GM12873 (cell line): ENCODE data around the gene RAB10.

Experiments
- TF ChIP-seq, protein P1 (sequence below): IDR thresholded peaks from 2 replicates; pipeline ENCODE4 v1.5.1; 2012; ENCODE audit warnings: low read depth, mild to moderate bottlenecking, moderate library complexity, low read length, control low read depth; ENCODE audit not compliant: insufficient read depth; ENCODE audit errors: missing control alignments

RAB10 gene

DNA sequence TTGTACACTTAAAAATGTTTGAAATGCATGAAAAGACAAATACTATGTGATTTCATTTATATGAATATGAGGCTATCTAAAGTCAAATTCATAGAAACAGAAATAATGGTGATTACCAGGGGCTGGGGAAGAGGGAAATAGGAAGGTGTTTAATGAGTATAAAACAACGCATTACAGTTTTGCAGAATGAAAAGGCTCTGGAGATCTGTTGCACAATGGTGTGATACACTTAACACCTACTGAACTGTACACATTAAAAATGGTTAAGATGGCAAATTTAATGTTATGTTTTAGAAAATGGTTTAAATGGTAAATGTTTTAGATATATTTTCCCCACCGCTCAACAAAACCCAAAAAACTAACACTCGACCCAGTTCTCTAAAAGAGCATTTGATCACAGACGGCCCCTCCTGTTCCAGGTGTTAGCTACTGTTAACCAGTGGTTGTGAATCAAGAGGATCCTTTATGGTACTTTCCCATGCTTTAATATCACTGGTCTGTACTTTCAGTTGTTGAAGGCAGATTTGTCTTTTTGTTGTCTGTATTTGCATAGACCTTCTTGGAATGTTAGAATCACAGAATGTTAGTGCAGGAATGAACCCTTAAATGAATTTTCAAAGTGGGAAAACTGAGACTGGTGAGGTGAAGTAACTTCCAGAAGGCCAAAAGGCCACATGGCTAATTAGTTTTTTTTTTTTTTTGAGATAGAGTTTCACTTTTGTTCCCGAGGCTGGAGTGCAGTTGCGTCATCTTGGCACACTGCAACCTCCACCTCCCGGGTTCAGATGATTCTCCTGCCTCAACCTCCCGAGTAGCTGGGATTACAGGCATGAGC is 10.2 kb downstream of the RAB10 start:
- TF ChIP-seq, protein P1, sequence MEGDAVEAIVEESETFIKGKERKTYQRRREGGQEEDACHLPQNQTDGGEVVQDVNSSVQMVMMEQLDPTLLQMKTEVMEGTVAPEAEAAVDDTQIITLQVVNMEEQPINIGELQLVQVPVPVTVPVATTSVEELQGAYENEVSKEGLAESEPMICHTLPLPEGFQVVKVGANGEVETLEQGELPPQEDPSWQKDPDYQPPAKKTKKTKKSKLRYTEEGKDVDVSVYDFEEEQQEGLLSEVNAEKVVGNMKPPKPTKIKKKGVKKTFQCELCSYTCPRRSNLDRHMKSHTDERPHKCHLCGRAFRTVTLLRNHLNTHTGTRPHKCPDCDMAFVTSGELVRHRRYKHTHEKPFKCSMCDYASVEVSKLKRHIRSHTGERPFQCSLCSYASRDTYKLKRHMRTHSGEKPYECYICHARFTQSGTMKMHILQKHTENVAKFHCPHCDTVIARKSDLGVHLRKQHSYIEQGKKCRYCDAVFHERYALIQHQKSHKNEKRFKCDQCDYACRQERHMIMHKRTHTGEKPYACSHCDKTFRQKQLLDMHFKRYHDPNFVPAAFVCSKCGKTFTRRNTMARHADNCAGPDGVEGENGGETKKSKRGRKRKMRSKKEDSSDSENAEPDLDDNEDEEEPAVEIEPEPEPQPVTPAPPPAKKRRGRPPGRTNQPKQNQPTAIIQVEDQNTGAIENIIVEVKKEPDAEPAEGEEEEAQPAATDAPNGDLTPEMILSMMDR = no peak

DNA sequence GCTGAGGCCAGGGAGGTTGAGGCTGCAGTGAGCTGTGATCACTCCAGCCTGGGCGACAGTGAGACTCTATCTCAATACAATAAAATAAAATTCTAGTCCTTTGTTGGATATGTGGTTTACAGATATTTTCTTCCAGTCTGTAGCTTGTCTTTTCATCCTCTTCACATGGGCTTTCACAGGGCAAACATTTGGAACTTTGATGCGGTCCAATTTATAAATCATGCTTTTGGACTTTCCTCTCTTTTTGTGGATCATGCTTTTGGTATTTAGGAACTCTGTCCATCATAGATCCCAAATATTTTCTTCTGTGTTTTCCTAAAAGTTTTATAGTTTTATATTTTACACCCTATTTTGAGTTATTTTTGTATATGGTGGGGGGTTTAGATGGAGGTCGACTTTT is 14.9 kb downstream of the RAB10 start:
- TF ChIP-seq, protein P1 = no peak

DNA sequence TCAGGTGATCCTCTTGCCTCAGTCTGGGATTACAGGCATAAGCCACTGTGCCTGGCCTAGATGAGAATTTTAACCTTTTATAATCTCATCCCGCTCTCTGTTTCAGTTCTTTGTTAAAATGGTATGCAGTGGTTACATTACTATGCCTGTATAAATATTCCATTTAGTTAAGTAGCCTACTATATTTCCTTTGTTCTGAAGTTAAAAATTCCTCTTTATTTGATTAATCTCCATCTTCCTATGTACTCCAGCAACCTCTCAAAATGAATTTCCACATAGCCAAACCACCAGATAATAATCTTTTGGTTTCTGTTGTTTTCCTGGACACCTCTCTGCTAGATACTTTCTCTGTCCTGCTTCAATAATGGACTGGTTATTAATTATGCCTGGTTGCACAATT is 15.8 kb downstream of the RAB10 start:
- TF ChIP-seq, protein P1 = no peak

DNA sequence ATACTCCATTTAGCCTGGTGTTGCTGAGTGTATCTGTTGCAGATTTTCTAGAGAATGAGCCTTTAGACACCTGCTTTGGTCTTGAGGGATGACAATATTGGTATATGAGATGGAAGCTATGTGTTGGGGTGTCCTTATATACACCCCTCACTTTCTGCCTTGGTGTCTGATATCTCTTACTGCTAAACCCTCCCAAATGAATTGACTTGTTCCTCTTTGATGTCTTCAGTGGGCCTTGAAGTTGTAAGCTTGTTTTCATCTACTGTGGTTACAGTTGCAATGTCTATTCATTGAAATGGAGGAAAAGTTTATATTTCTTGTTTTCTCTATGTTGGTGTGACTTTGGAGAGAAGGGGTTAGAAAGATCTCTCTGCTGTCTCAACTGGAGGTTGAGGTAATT is 18.9 kb downstream of the RAB10 start:
- TF ChIP-seq, protein P1 = no peak

DNA sequence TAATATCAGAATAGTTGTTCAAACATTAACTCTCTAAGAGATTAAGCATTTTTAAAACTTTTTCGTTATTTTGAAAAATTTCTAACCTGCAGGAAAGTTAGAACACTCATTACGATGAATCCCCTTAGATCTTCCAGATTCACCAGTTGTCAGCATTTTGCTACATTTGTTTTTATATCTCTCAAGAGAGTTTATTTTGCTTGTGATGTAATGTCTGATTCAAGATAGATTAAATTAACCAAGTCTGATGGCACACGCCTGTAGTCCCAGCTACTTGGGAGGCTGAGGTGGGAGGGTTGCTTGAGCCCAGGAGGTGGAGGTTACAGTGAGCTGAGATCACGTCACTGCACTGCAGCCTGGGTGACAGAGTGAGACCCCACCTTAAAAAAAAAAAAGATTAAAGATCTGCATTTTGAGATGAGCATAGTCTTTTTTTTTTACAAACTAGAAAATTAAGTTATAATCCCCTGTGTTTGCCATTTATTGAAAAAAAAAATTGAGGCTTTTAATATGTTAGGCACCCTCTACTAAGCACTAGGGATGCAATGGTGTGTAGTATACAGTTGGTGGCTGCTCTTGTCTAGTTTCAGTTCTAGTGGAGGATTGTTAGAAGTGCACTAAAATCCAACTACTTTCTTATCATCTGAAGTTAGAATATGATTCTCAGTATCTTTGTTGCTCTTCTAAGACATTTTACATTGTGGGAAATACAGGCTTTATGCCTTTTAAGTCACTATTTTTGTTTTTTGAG is 20.9 kb downstream of the RAB10 start:
- TF ChIP-seq, protein P1 = no peak

DNA sequence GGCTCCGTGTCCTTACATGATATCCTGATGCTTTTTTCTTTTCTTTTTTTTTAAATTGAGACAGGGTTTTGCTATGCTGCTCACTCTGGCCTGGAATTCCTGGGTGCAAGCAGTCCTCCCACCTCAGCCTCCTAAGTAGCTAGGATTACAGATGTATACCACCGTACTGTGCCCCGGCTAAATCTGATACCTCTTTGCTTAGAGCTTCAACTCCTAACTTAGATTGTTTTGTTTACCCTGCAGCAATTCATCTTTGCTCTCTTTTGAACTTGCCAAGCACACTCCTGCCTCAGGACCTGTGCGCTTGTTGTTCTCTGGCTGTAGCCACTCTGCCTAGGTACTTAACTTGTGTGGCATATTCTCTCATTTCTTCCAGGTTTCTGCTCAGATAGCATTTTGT is 24.5 kb downstream of the RAB10 start:
- TF ChIP-seq, protein P1 = no peak

DNA sequence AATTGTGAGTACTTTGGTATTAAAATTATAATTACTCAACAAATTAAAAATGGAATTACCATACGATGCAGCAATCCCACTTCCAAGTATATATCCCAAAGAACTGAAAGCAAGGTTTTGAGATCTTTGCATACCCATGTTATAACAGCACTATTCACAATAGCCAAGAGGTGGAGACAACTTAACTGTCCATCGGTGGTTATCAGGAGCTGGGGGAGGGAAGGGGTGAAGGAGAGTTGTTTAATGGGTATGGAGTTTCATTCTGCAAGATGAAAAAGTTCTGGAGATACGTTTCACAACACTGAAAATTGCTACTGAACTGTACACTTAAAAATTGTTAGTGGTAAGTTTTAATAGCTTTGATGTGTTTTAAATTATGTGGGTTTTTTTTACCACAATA is 25.7 kb downstream of the RAB10 start:
- TF ChIP-seq, protein P1 = no peak
